Heart left ventricle (tissue), 13 donors: ENCODE measurements around the gene KRT1.

Source experiments
- POLR2A ChIP-seq, 2 donors: fragments of 450-650 bp; IDR thresholded peaks; one replicate each; pipeline ENCODE4 v1.6.1; 2017; ENCODE audit warnings: antibody characterized with exemption in 2 of 2, mild to moderate bottlenecking in 2 of 2, moderate library complexity in 2 of 2
- TF ChIP-seq, protein P1 (sequence below), 12 donors: fragments of 200-600 bp; sonication (generic) in 4 of 12; IDR thresholded peaks; one replicate each; pipeline versions ENCODE4 v1.5.0 to v1.8.0; 2018 to 2022; ENCODE audit warnings: antibody characterized with exemption in 12 of 12, mild to moderate bottlenecking in 5 of 12
- donor health status: ischemic (EF 13 %, LVEDD 7.1; RV severe dilation, severe dysfunction).
- donor health status: DM: no; HTN: yes; CAD: no.
- donor health status: DM: no; HTN: no; CAD: no.
- donor health status: ischemic (EF 25% LVEDD 6.9; RV normal size, moderate dysfunction).
- donor health status: ischemic (EF 25% LVEDD 5.7; RV mildly dilated, moderate dysfunction).
- donor health status: ischemic (EF 35%, LVEDD 5.7; RV mildly dilated, moderate dysfunction).
- donor health status: nonischemic (EF 11% LVEDD 7.7; RV severe dilation, severe dysfunction).
- donor health status: DM: yes; HTN: yes; CAD: no.
- donor health status: PGD.
- donor health status: ischemic (EF 29% LVEDD 5.4; RV normal size, mild dysfunction).
- donor health status: nonischemic (EF 23%, LVEDD 6.1; RV moderate dilation, normal function).

DNA sequence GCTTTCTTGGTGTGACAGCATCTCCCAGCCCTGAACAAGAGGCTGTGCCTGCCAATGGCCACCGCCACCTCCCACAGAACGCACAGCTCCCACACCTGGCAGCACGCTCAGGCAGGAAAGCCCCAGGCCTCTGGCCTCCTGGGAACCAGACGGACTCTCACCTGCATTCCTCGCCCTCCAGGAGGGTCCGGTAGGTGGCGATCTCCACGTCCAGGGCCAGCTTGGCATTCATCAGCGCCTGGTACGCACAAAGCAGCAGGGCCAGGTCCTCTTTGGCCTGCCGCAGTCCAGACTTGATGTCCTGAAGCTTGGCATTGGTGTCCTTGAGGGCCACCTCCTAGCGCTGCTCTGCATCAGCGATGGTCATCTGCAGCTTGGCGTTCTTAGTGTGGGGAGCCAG is 35.2 kb upstream of the KRT1 start:
- TF ChIP-seq, protein P1, sequence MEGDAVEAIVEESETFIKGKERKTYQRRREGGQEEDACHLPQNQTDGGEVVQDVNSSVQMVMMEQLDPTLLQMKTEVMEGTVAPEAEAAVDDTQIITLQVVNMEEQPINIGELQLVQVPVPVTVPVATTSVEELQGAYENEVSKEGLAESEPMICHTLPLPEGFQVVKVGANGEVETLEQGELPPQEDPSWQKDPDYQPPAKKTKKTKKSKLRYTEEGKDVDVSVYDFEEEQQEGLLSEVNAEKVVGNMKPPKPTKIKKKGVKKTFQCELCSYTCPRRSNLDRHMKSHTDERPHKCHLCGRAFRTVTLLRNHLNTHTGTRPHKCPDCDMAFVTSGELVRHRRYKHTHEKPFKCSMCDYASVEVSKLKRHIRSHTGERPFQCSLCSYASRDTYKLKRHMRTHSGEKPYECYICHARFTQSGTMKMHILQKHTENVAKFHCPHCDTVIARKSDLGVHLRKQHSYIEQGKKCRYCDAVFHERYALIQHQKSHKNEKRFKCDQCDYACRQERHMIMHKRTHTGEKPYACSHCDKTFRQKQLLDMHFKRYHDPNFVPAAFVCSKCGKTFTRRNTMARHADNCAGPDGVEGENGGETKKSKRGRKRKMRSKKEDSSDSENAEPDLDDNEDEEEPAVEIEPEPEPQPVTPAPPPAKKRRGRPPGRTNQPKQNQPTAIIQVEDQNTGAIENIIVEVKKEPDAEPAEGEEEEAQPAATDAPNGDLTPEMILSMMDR (IDR thresholded peaks at IDR 0.05) = no peak
- TF ChIP-seq POLR2A (IDR thresholded peaks at IDR 0.05) = no peak
